HG03342 (cell line): Measurements from ENCODE around the gene MT1H.

Source experiments
- ATAC-seq: cut with Tn5 transposase; IDR thresholded peaks from one replicate; pipeline ENCODE4 v1.9.1; 2021; ENCODE audit warnings: mild to moderate bottlenecking, moderate library complexity; ENCODE audit not compliant: unreplicated experiment

MT1H gene

GRCh38 chr16:56684256-56684925 lies 14.8 kb downstream of the MT1H start:
- ATAC-seq: no peak

GRCh38 chr16:56684926-56685590 lies 15.4 kb downstream of the MT1H start:
- ATAC-seq: no peak

- no peak for ATAC-seq
Observed at GRCh38 chr16:56686758-56687157, 17.1 kb downstream of the MT1H start.

GRCh38 chr16:56688762-56689161 lies 19.1 kb downstream of the MT1H start:
- no peak for ATAC-seq

GRCh38 chr16:56689171-56689570 lies 19.6 kb downstream of the MT1H start:
- no peak for ATAC-seq

GRCh38 chr16:56690420-56691122 lies 21.0 kb downstream of the MT1H start:
- no peak for ATAC-seq

- no peak for ATAC-seq
Observed at GRCh38 chr16:56691885-56692284, 22.3 kb downstream of the MT1H start.

GRCh38 chr16:56695246-56695645 lies 25.6 kb downstream of the MT1H start:
- no peak for ATAC-seq

GRCh38 chr16:56697456-56698155 lies 28.0 kb downstream of the MT1H start:
- ATAC-seq: no peak

GRCh38 chr16:56700195-56700594 lies 30.6 kb downstream of the MT1H start:
- no peak for ATAC-seq

GRCh38 chr16:56700631-56701030 lies 31.0 kb downstream of the MT1H start:
- ATAC-seq: no peak

- ATAC-seq: no peak
Observed at GRCh38 chr16:56701534-56701933, 31.9 kb downstream of the MT1H start.

GRCh38 chr16:56702836-56703235 lies 33.2 kb downstream of the MT1H start:
- no peak for ATAC-seq

GRCh38 chr16:56708525-56709442 lies 39.2 kb downstream of the MT1H start:
- ATAC-seq: no peak

- no peak for ATAC-seq
Observed at GRCh38 chr16:56709443-56710040, 39.9 kb downstream of the MT1H start.

GRCh38 chr16:56710181-56710737 lies 40.6 kb downstream of the MT1H start:
- ATAC-seq: no peak

- no peak for ATAC-seq
Observed at GRCh38 chr16:56711862-56712261, 42.2 kb downstream of the MT1H start.

GRCh38 chr16:56713794-56714193 lies 44.2 kb downstream of the MT1H start:
- ATAC-seq: no peak

GRCh38 chr16:56715126-56715525 lies 45.5 kb downstream of the MT1H start:
- no peak for ATAC-seq

- ATAC-seq: no peak
Observed at GRCh38 chr16:56716761-56717160, 47.1 kb downstream of the MT1H start.
